ENCODE data around the gene ZNF627. TPM values are rescaled to one million over a fixed set of nuclear protein-coding genes. Genes with fewer than 3 reads are reported as not detected.

The ZNF627 gene
- total and polyA plus RNA-seq, 2 of the 8 experiments (the other 6 are each of a cell fraction or from before 2014, with no cell fraction given): 7.2 to 13.7 TPM

GRCh38 chr19:11587975-11588631 lies 9.2 kb upstream of the ZNF627 start (continued):
- TF ChIP-seq CTCF (IDR thresholded peaks at IDR 0.05; ENCODE audit: control extremely low read depth in 1 of 3, insufficient read depth in 1 of 3, low read depth in 1 of 3, low read length in 3 of 3) (no peak), JUN (IDR thresholded peaks at IDR 0.05; ENCODE audit: low read depth, low read length) (no peak), SIRT6 (IDR thresholded peaks at IDR 0.05; ENCODE audit: low read length) (no peak), ATF3 (IDR thresholded peaks at IDR 0.05; ENCODE audit: insufficient read depth, low read depth, low read length) (no peak)
